HepG2 (cell line): ENCODE results near the gene GATA1. TPM values are rescaled to one million over a fixed set of nuclear protein-coding genes. Genes with fewer than 3 reads are reported as not detected.
A peak's percentile ranks its signal among the peaks of the same experiment; 100 is the strongest.

Experiments used
- ATF7-NPFF ChIP-seq: sonication (generic); formaldehyde crosslinking; IDR thresholded peaks from 2 replicates; pipeline ENCODE4 v1.8.1; 2023; ENCODE audit warnings: mild to moderate bottlenecking, low read depth, missing genetic modification reagents, moderate library complexity
- BCLAF1 ChIP-seq: fragments of 450-650 bp; IDR thresholded peaks from 2 replicates; pipeline ENCODE4 v1.6.1; 2017; ENCODE audit warnings: mild to moderate bottlenecking
- BRD4 ChIP-seq: sonication (generic); formaldehyde crosslinking; IDR thresholded peaks from 2 replicates; pipeline ENCODE4 v1.4.0; 2020; ENCODE audit warnings: missing genetic modification reagents
- HES4 ChIP-seq: sonication (generic); formaldehyde crosslinking; IDR thresholded peaks from 2 replicates; pipeline ENCODE4 v1.9.0; 2021; ENCODE audit warnings: mild to moderate bottlenecking, missing genetic modification reagents, borderline replicate concordance
- HIC2 ChIP-seq: sonication (generic); formaldehyde crosslinking; IDR thresholded peaks from 2 replicates; pipeline ENCODE4 v1.9.0; 2022; ENCODE audit warnings: low read depth, missing genetic modification reagents
- NFIC ChIP-seq: IDR thresholded peaks from 2 replicates; pipeline ENCODE4 v1.6.1; 2012; ENCODE audit warnings: mild to moderate bottlenecking, low read length, inconsistent platforms
- SAP130 ChIP-seq: IDR thresholded peaks from 2 replicates; pipeline ENCODE4 v1.6.1; 2016; ENCODE audit warnings: low read depth
- SIX1 ChIP-seq: sonication (generic); formaldehyde crosslinking; IDR thresholded peaks from 2 replicates; pipeline ENCODE4 v1.4.0; 2020; ENCODE audit warnings: missing genetic modification reagents, borderline replicate concordance
- ZBTB1 ChIP-seq: sonication (generic); formaldehyde crosslinking; IDR thresholded peaks from 2 replicates; pipeline ENCODE4 v1.4.0; 2020; ENCODE audit warnings: missing genetic modification reagents, borderline replicate concordance
- ZNF557 ChIP-seq: sonication (generic); formaldehyde crosslinking; IDR thresholded peaks from 2 replicates; pipeline ENCODE4 v1.4.0; 2020; ENCODE audit warnings: missing genetic modification reagents
- ZNF569 ChIP-seq: sonication (generic); formaldehyde crosslinking; IDR thresholded peaks from 2 replicates; pipeline ENCODE4 v1.5.0; 2020; ENCODE audit warnings: mild to moderate bottlenecking, missing genetic modification reagents, moderate library complexity, borderline replicate concordance
- ZNF615 ChIP-seq: sonication (generic); formaldehyde crosslinking; IDR thresholded peaks from 2 replicates; pipeline ENCODE4 v1.5.0; 2020; ENCODE audit warnings: mild to moderate bottlenecking, missing genetic modification reagents, borderline replicate concordance
- ZNF629 ChIP-seq: sonication (generic); formaldehyde crosslinking; conservative IDR thresholded peaks from 2 replicates; pipeline ENCODE4 v1.5.0; 2020; ENCODE audit warnings: missing genetic modification reagents
- ZNF7 ChIP-seq: IDR thresholded peaks from 2 replicates; pipeline ENCODE4 v1.6.1; 2016; ENCODE audit warnings: missing biosample characterization, missing genetic modification reagents
- ZNF740 ChIP-seq: sonication (generic); formaldehyde crosslinking; IDR thresholded peaks from 2 replicates; pipeline ENCODE4 v1.4.0; 2020; ENCODE audit warnings: missing genetic modification reagents
- ZNF772 ChIP-seq: sonication (generic); formaldehyde crosslinking; IDR thresholded peaks from 2 replicates; pipeline ENCODE4 v1.5.0; 2020; ENCODE audit warnings: mild to moderate bottlenecking, missing genetic modification reagents
- polyA plus RNA-seq, 8 experiments: library from polyadenylated mRNA; depleted of rRNA in 3 of 8; stranded (reverse) in 7 of 8; unstranded in 1 of 8; fragments of >200 nt; fragmentation: Illumina TruSeq in 4 of 8; extraction: Trizol in 4 of 8; gene quantifications; 2 replicates each; pipeline versions ENCODE4 v1.2.1 to v1.2.3, GENCODE V29; 2011 to 2016; ENCODE audit warnings: low read depth in 4 of 8, missing spikeins in 1 of 8, mixed read lengths in 1 of 8; ENCODE audit not compliant: insufficient read depth in 1 of 8
- total RNA-seq, 5 experiments: library from RNA; depleted of rRNA; stranded (reverse); fragments of >200 nt; fragmentation: Illumina TruSeq; extraction: Trizol; gene quantifications; 2 replicates each; pipeline ENCODE4 v1.2.3, GENCODE V29; 2016; ENCODE audit warnings: low read depth in 1 of 5
- TF ChIP-seq, protein P1 (sequence below): sonication (generic); formaldehyde crosslinking; IDR thresholded peaks from 2 replicates; pipeline ENCODE4 v1.9.0; 2021; ENCODE audit warnings: missing genetic modification reagents, mild to moderate bottlenecking, borderline replicate concordance
- TF ChIP-seq, protein P2 (sequence below): sonication (generic); formaldehyde crosslinking; IDR thresholded peaks from 2 replicates; pipeline ENCODE4 v1.8.1; 2023; ENCODE audit warnings: mild to moderate bottlenecking, missing genetic modification reagents
- TF ChIP-seq, protein P3 (sequence below): sonication (generic); formaldehyde crosslinking; IDR thresholded peaks from 2 replicates; pipeline ENCODE4 v1.5.0; 2020; ENCODE audit warnings: mild to moderate bottlenecking, missing genetic modification reagents, moderate library complexity

GATA1 gene
- total and polyA plus RNA-seq, 2 of the 13 experiments (the other 11 are each of a cell fraction or from before 2014, with no cell fraction given), result 0.13 TPM; not detected in 1

DNA sequence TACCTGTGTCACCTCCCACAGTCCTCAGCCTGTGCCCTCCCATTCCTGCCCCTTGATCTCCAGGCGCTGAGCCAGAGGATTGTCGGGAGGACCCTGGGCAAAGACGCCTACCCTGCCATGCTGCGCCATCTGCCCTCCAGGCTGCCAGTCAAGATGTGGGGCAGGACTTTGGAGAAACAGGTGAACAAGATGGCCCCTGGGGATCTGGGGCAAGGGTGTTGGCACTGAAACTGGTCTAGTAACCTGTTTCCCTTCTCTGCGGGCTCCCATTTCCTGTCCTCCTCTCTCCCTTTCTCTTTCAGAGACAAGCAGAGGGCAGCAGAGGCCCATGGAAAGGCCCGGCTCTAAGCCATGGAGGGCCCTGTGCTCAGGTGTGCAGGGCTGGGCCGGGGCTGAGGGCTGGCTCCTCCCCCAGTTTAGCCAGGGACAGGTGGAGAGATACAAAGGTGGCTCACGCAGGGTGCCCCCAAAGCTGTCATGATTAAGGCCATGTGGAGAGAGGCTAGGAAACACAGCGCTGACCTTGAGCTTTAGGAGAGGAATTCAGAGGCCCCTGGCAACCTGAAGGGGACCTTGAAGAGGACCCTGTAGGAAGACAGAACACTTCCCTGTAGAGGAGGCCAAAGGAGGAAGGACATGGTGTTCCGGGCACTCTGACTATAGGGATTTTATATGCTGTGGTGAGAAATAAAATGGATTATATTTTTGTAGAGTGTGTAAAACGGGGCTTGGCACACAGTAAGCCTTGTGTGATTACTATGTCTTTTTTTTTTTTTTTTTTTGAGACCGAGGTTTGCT is 24.5 kb upstream of the GATA1 start, which contains the start of gene GLOD5 (continued):
- TF ChIP-seq ZNF615 (no peak), HIC2 (0 out of 2 replicates have a peak, but pooled peaks have one; percentile 31), ZNF569 (CRISPR knock-in tag) (no peak), ZNF740 (CRISPR knock-in tag) (no peak), ZNF629 (CRISPR knock-in tag) (no peak), HES4 (no peak), ATF7-NPFF (no peak), BCLAF1 (no peak), BRD4 (CRISPR knock-in tag) (no peak), SIX1 (CRISPR knock-in tag) (no peak), ZNF7 (no peak), NFIC (no peak), ZNF772 (CRISPR knock-in tag) (no peak), ZBTB1 (CRISPR knock-in tag) (no peak), SAP130 (CRISPR knock-in tag) (peak; percentile 22; the same call in 1 of the 2 replicates), ZNF557 (CRISPR knock-in tag) (no peak)
- TF ChIP-seq, protein P1, sequence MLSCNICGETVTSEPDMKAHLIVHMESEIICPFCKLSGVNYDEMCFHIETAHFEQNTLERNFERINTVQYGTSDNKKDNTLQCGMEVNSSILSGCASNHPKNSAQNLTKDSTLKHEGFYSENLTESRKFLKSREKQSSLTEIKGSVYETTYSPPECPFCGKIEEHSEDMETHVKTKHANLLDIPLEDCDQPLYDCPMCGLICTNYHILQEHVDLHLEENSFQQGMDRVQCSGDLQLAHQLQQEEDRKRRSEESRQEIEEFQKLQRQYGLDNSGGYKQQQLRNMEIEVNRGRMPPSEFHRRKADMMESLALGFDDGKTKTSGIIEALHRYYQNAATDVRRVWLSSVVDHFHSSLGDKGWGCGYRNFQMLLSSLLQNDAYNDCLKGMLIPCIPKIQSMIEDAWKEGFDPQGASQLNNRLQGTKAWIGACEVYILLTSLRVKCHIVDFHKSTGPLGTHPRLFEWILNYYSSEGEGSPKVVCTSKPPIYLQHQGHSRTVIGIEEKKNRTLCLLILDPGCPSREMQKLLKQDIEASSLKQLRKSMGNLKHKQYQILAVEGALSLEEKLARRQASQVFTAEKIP (CRISPR knock-in tag), result no peak
- TF ChIP-seq, protein P2, sequence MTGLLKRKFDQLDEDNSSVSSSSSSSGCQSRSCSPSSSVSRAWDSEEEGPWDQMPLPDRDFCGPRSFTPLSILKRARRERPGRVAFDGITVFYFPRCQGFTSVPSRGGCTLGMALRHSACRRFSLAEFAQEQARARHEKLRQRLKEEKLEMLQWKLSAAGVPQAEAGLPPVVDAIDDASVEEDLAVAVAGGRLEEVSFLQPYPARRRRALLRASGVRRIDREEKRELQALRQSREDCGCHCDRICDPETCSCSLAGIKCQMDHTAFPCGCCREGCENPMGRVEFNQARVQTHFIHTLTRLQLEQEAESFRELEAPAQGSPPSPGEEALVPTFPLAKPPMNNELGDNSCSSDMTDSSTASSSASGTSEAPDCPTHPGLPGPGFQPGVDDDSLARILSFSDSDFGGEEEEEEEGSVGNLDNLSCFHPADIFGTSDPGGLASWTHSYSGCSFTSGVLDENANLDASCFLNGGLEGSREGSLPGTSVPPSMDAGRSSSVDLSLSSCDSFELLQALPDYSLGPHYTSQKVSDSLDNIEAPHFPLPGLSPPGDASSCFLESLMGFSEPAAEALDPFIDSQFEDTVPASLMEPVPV (CRISPR knock-in tag), result no peak
- TF ChIP-seq, protein P3, sequence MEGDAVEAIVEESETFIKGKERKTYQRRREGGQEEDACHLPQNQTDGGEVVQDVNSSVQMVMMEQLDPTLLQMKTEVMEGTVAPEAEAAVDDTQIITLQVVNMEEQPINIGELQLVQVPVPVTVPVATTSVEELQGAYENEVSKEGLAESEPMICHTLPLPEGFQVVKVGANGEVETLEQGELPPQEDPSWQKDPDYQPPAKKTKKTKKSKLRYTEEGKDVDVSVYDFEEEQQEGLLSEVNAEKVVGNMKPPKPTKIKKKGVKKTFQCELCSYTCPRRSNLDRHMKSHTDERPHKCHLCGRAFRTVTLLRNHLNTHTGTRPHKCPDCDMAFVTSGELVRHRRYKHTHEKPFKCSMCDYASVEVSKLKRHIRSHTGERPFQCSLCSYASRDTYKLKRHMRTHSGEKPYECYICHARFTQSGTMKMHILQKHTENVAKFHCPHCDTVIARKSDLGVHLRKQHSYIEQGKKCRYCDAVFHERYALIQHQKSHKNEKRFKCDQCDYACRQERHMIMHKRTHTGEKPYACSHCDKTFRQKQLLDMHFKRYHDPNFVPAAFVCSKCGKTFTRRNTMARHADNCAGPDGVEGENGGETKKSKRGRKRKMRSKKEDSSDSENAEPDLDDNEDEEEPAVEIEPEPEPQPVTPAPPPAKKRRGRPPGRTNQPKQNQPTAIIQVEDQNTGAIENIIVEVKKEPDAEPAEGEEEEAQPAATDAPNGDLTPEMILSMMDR (CRISPR knock-in tag), result peak; percentile 86
